IMR-90 (cell line): ENCODE results near the gene TP73. TPM values are rescaled to one million over a fixed set of nuclear protein-coding genes. Genes with fewer than 3 reads are reported as not detected.

ENCODE experiments used
- ATAC-seq: fragments of 200-7000 bp; cut with Tn5 transposase; 2 replicates; pipeline ENCODE4 v1.9.1; 2020; ENCODE audit warnings: low read depth, mild to moderate bottlenecking, moderate library complexity
- BruUV-seq: library from RNA; stranded (reverse); fragments of 400-500 nt; replicated peaks from 2 replicates; lab custom pipeline; 2021; lab: Mats Ljungman, UMichigan
- CTCF ChIA-PET: fragments of 300-600 bp; formaldehyde crosslinking; extraction: SDS; loops from one replicate; lab custom pipeline; 2021; ENCODE audit warnings: antibody characterized with exemption; lab: Yijun Ruan, JAX
- POLR2A ChIA-PET: fragments of 300-600 bp; sonication (Branson Sonifier 250); formaldehyde crosslinking; loops from one replicate; lab custom pipeline; 2022; ENCODE audit warnings: antibody characterized with exemption; ENCODE audit not compliant: unreplicated experiment; lab: Charles Lee
- DNase-seq: peaks from one replicate; pipeline ENCODE4 v3.0.0; 2013
- H2AFZ ChIP-seq: replicated peaks from 2 replicates; pipeline ENCODE3; 2013; ENCODE audit warnings: low read length, mild to moderate bottlenecking; ENCODE audit not compliant: poor library complexity
- H2AK5ac ChIP-seq: 2 replicates; pipeline ENCODE4 v1.6.1; 2013; ENCODE audit warnings: low read depth, low read length, inconsistent platforms
- H2AK9ac ChIP-seq: replicated peaks from 2 replicates; pipeline ENCODE3; 2013; ENCODE audit warnings: mild to moderate bottlenecking, low read depth, low read length, moderate library complexity; ENCODE audit not compliant: poor library complexity
- H2BK120ac ChIP-seq: 2 replicates; pipeline ENCODE4 v1.6.1; 2013; ENCODE audit warnings: low read depth, low read length, inconsistent platforms
- H2BK15ac ChIP-seq: 3 replicates; pipeline ENCODE4 v1.6.1; 2013; ENCODE audit warnings: low read depth, low read length, inconsistent platforms
- H2BK20ac ChIP-seq: 2 replicates; pipeline ENCODE4 v1.6.1; 2013; ENCODE audit warnings: low read depth, mild to moderate bottlenecking, inconsistent platforms, low read length, moderate library complexity
- H2BK5ac ChIP-seq: 2 replicates; pipeline ENCODE4 v1.6.1; 2013; ENCODE audit warnings: mild to moderate bottlenecking, low read depth, low read length, inconsistent platforms; ENCODE audit not compliant: poor library complexity, severe bottlenecking
- H3K14ac ChIP-seq: replicated peaks from 2 replicates; pipeline ENCODE4 v1.6.1; 2013; ENCODE audit warnings: low read depth, low read length, inconsistent platforms
- H3K18ac ChIP-seq: 2 replicates; pipeline ENCODE4 v1.6.1; 2013; ENCODE audit warnings: low read depth, low read length, control low read depth
- H3K23ac ChIP-seq: 2 replicates; pipeline ENCODE4 v1.6.1; 2013; ENCODE audit warnings: low read depth, low read length, inconsistent platforms
- H3K27ac ChIP-seq: 2 replicates; pipeline ENCODE4 v1.5.1; 2013; ENCODE audit warnings: mild to moderate bottlenecking, control low read depth, low read length; ENCODE audit not compliant: insufficient read depth
- H3K27me3 ChIP-seq: 2 replicates; pipeline ENCODE4 v1.6.1; 2013; ENCODE audit warnings: low read length; ENCODE audit not compliant: control insufficient read depth, insufficient read depth
- H3K36me3 ChIP-seq: 2 replicates; pipeline ENCODE4 v1.6.1; 2013; ENCODE audit warnings: low read length, mixed read lengths; ENCODE audit not compliant: control insufficient read depth, insufficient read depth
- H3K4ac ChIP-seq: 2 replicates; pipeline ENCODE4 v1.6.1; 2013; ENCODE audit warnings: low read depth, low read length, inconsistent platforms
- H3K4me1 ChIP-seq: 2 replicates; pipeline ENCODE4 v1.6.1; 2013; ENCODE audit warnings: low read length, mixed read lengths; ENCODE audit not compliant: control insufficient read depth, insufficient read depth
- H3K4me2 ChIP-seq: 2 replicates; pipeline ENCODE4 v1.6.1; 2013; ENCODE audit warnings: low read depth, mild to moderate bottlenecking, control low read depth, low read length, moderate library complexity
- H3K4me3 ChIP-seq: 2 replicates; pipeline ENCODE4 v1.5.1; 2013; ENCODE audit warnings: low read depth, mild to moderate bottlenecking, control low read depth, low read length, moderate library complexity; ENCODE audit not compliant: insufficient read depth
- H3K56ac ChIP-seq: 2 replicates; pipeline ENCODE4 v1.6.1; 2013; ENCODE audit warnings: low read length, inconsistent platforms; ENCODE audit not compliant: insufficient read depth; ENCODE audit errors: extremely low read depth
- H3K79me1 ChIP-seq, 2 experiments: 2 replicates each; pipeline ENCODE4 v1.6.1; 2013; ENCODE audit warnings: low read length in 2 of 2, inconsistent platforms in 1 of 2, low read depth in 1 of 2
- H3K9ac ChIP-seq: 2 replicates; pipeline ENCODE4 v1.6.1; 2013; ENCODE audit warnings: low read depth, low read length, control low read depth
- H3K9me1 ChIP-seq: 2 replicates; pipeline ENCODE4 v1.6.1; 2013; ENCODE audit warnings: low read length, inconsistent platforms; ENCODE audit not compliant: insufficient read depth
- H3K9me3 ChIP-seq: 2 replicates; pipeline ENCODE4 v1.6.1; 2013; ENCODE audit warnings: low read length; ENCODE audit not compliant: control insufficient read depth, insufficient read depth
- H4K20me1 ChIP-seq: 2 replicates; pipeline ENCODE4 v1.6.1; 2013; ENCODE audit warnings: low read length, inconsistent platforms; ENCODE audit not compliant: insufficient read depth
- H4K5ac ChIP-seq: 2 replicates; pipeline ENCODE4 v1.6.1; 2013; ENCODE audit warnings: mild to moderate bottlenecking, low read depth, low read length, control low read depth
- H4K8ac ChIP-seq, 2 experiments: 2 replicates each; pipeline ENCODE4 v1.6.1; 2013; ENCODE audit warnings: low read depth in 2 of 2, low read length in 2 of 2, control low read depth in 1 of 2, inconsistent platforms in 1 of 2
- H4K91ac ChIP-seq: 2 replicates; pipeline ENCODE4 v1.6.1; 2013; ENCODE audit warnings: low read depth, low read length, inconsistent platforms; ENCODE audit not compliant: insufficient read depth
- MAFK ChIP-seq: IDR thresholded peaks from 2 replicates; pipeline ENCODE4 v1.6.1; 2012; ENCODE audit warnings: low read depth, low read length, improper control_type of control experiment
- MXI1 ChIP-seq: IDR thresholded peaks from 2 replicates; pipeline ENCODE4 v1.6.1; 2012; ENCODE audit warnings: low read depth, mild to moderate bottlenecking, low read length, moderate library complexity, borderline replicate concordance
- RAD21 ChIP-seq: IDR thresholded peaks from 2 replicates; pipeline ENCODE4 v1.6.1; 2012; ENCODE audit warnings: low read length, improper control_type of control experiment
- RCOR1 ChIP-seq: IDR thresholded peaks from 2 replicates; pipeline ENCODE4 v1.6.1; 2012; ENCODE audit warnings: mild to moderate bottlenecking, low read length, improper control_type of control experiment; ENCODE audit not compliant: insufficient replicate concordance
- WGBS, 2 experiments: methylation state at CpG; one replicate each; pipeline versions ENCODE4 v1.1.5 to v1.1.7; 2013; ENCODE audit warnings: missing lambda C conversion rate in 2 of 2; ENCODE audit not compliant: insufficient read length in 1 of 2; ENCODE audit errors: extremely low coverage in 2 of 2; 5-methylcytosine and 5-hydroxymethylcytosine counted together
- dilution Hi-C: fragments of 300-500 bp; cut with HindIII; formaldehyde crosslinking; loops from one replicate; pipeline ENCODE4 v1.14.3; 2018; ENCODE audit warnings: low sequenced_read_pairs; ENCODE audit not compliant: unreplicated experiment
- in situ Hi-C: fragments of 300-500 bp; cut with MboI; formaldehyde crosslinking; loops from 3 replicates; pipeline ENCODE4 v1.14.3; 2019; ENCODE audit warnings: low sequenced_read_pairs, inconsistent platforms, mixed read lengths
- intact Hi-C: fragments of 100-400 bp; cut with micrococcal nuclease; formaldehyde crosslinking; loops from 2 replicates; pipeline ENCODE4 v1.10.0; 2022
- polyA plus RNA-seq, 3 experiments: library from polyadenylated mRNA; depleted of rRNA; stranded (reverse); fragments of >200 nt; gene quantifications; 2 replicates each; pipeline ENCODE4 v1.2.3, GENCODE V29; 2012; ENCODE audit warnings: low replicate concordance in 1 of 3
- total RNA-seq: library from RNA; depleted of rRNA; stranded (reverse); fragments of >200 nt; gene quantifications from 2 replicates; pipeline ENCODE4 v1.2.3, GENCODE V29; 2012
- TF ChIP-seq, protein P1 (sequence below): conservative IDR thresholded peaks from 2 replicates; pipeline ENCODE4 v1.5.1; 2012; ENCODE audit warnings: mild to moderate bottlenecking, low read depth, low read length, improper control_type of control experiment
- TF ChIP-seq, protein P2 (sequence below): fragments of 150-350 bp; IDR thresholded peaks from 2 replicates; pipeline ENCODE4 v1.6.1; 2016; ENCODE audit warnings: low read depth, mild to moderate bottlenecking, low read length, moderate library complexity, borderline replicate concordance

Gene TP73
- total and polyA plus RNA-seq, 2 of the 4 experiments (the other 2 are of a cell fraction): not detected

DNA sequence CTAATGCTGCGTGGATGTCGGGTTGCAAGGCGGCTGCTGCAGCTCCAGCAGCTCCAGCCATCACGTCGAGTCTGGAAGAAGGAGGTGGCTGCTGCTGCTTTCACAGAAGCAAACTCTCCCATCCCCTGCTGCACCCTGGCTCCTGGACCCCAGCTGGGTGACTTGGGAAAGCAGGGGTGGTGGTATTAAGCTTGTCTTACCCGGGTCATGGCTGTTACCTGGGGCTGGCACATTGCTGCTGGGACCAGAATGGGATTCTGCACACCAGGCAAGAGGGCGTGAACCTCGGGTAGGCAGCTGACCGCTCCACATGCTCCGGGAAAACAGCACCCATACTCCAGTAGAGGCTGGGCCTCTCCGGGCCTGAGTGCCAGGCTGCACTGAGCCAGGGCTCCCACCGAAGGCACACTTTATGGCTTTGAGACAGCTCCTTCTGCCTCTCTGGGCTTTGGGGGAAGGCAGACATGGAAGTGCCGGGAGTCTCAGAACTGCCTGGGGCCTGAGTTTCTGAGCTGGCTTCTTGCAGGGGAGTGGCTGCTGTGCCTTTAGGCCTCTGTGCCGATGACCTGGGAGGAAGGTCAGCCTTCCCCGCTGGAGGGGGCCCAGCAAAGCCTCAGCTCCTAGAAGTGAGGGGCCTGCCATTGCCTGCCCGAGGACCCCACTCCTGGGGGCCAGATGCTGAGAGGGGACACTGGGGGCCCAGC, 121.4 kb downstream of the TP73 start:
- Histone ChIP-seq H3K4me3 (no peak overlapping the region), H3K27ac (no peak overlapping the region), H2BK5ac (no peak overlapping the region), H3K9me3 (no peaks in the 10 kb centered on the region), H3K14ac (no peak overlapping the region), H3K23ac (no peak overlapping the region), H4K5ac (no peak overlapping the region), H3K9ac (no peak overlapping the region), H4K8ac (no peak overlapping the region), H3K4ac (no peak overlapping the region; the same call in 1 of the 2 replicates), H2BK15ac (no peak overlapping the region), H3K36me3 (no peaks in the 10 kb centered on the region), H2BK120ac (no peak overlapping the region), H2AFZ (peak overlapping the region; percentile 1), H3K18ac (no peak overlapping the region), H2AK9ac (peak overlapping the region; percentile 52), H3K4me2 (no peak overlapping the region; the same call in 1 of the 2 replicates), H3K56ac (no peak overlapping the region), H3K4me1 (peaks cover 18% of the 10 kb centered on the region), H3K79me1 (no peaks in the 10 kb centered on the region), H3K27me3 (no peaks in the 10 kb centered on the region), H4K20me1 (no peaks in the 10 kb centered on the region), H2AK5ac (no peak overlapping the region; the same call in 1 of the 2 replicates), H3K9me1 (peaks cover 4% of the 10 kb centered on the region; the same call in 1 of the 2 replicates), H4K91ac (no peak overlapping the region), H2BK20ac (no peak overlapping the region)
- 80% methylated on average over 3 of the region's 16 CpGs; no CpG with 5 or more reads in 1 of the 2 experiments for WGBS, 2 experiments
- dilution Hi-C loops: no loop called here
- intact Hi-C loops: loop anchor here (2.0 kb wide), 1 partner anchor 27 kb away; no protein-coding TSS in a partner anchor
- DNase-seq: no peak
- POLR2A ChIA-PET: no interaction called here
- CTCF ChIA-PET: no interaction called here
- TF ChIP-seq, protein P1, sequence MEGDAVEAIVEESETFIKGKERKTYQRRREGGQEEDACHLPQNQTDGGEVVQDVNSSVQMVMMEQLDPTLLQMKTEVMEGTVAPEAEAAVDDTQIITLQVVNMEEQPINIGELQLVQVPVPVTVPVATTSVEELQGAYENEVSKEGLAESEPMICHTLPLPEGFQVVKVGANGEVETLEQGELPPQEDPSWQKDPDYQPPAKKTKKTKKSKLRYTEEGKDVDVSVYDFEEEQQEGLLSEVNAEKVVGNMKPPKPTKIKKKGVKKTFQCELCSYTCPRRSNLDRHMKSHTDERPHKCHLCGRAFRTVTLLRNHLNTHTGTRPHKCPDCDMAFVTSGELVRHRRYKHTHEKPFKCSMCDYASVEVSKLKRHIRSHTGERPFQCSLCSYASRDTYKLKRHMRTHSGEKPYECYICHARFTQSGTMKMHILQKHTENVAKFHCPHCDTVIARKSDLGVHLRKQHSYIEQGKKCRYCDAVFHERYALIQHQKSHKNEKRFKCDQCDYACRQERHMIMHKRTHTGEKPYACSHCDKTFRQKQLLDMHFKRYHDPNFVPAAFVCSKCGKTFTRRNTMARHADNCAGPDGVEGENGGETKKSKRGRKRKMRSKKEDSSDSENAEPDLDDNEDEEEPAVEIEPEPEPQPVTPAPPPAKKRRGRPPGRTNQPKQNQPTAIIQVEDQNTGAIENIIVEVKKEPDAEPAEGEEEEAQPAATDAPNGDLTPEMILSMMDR: no peak
- TF ChIP-seq, protein P2, sequence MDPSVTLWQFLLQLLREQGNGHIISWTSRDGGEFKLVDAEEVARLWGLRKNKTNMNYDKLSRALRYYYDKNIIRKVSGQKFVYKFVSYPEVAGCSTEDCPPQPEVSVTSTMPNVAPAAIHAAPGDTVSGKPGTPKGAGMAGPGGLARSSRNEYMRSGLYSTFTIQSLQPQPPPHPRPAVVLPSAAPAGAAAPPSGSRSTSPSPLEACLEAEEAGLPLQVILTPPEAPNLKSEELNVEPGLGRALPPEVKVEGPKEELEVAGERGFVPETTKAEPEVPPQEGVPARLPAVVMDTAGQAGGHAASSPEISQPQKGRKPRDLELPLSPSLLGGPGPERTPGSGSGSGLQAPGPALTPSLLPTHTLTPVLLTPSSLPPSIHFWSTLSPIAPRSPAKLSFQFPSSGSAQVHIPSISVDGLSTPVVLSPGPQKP: no peak
- TF ChIP-seq RAD21: no peak
- no peak for TF ChIP-seq MXI1
- no peak for TF ChIP-seq RCOR1
- TF ChIP-seq MAFK: no peak
- in situ Hi-C loops: no loop called here
- ATAC-seq: no peak
- no TSS peak for BruUV-seq
